Osteoblast (primary cell): ENCODE data around the gene SNTA1. TPM values are rescaled to one million over a fixed set of nuclear protein-coding genes. Genes with fewer than 3 reads are reported as not detected.
A peak's percentile ranks its signal among the peaks of the same experiment; 100 is the strongest.
"Not testable (repeated sequence)": the region's sequence is repeated elsewhere in the genome, so short reads cannot be mapped to it uniquely, and the experiment has no call there.

Experiments
- DNase-seq: peaks from one replicate; pipeline ENCODE4 v3.0.0; 2011; ENCODE audit warnings: low spot score, mixed read lengths; ENCODE audit not compliant: insufficient read length; ENCODE audit errors: missing footprints
- H2AFZ ChIP-seq: 2 replicates; pipeline ENCODE4 v1.6.0; 2011; ENCODE audit warnings: mild to moderate bottlenecking, low read length
- H3K27ac ChIP-seq: 2 replicates; pipeline ENCODE4 v1.5.1; 2011; ENCODE audit warnings: mild to moderate bottlenecking, low read depth, low read length, moderate library complexity
- H3K27me3 ChIP-seq: 2 replicates; pipeline ENCODE4 v1.6.0; 2012; ENCODE audit warnings: mild to moderate bottlenecking, control low read depth, inconsistent platforms, low read length, moderate library complexity; ENCODE audit not compliant: insufficient read depth
- H3K36me3 ChIP-seq: 2 replicates; pipeline ENCODE4 v1.5.1; 2011; ENCODE audit warnings: mild to moderate bottlenecking, low read length, control low read depth, moderate library complexity; ENCODE audit not compliant: insufficient read depth
- H3K4me1 ChIP-seq: 2 replicates; pipeline ENCODE4 v1.5.1; 2011; ENCODE audit warnings: mild to moderate bottlenecking, low read length, control low read depth, moderate library complexity; ENCODE audit not compliant: insufficient read depth
- H3K4me2 ChIP-seq: 2 replicates; pipeline ENCODE4 v1.6.0; 2011; ENCODE audit warnings: mild to moderate bottlenecking, low read length; ENCODE audit not compliant: insufficient read depth
- H3K4me3 ChIP-seq: fragments of 200-600 bp; sonication (generic); 3 replicates; pipeline ENCODE4 v1.5.1; 2012; ENCODE audit warnings: mild to moderate bottlenecking, low read length, inconsistent platforms; ENCODE audit not compliant: insufficient read depth
- H3K79me2 ChIP-seq: 2 replicates; pipeline ENCODE4 v1.6.0; 2012; ENCODE audit warnings: mild to moderate bottlenecking, low read length, control low read depth, inconsistent platforms; ENCODE audit not compliant: insufficient read depth
- H3K9me3 ChIP-seq: 2 replicates; pipeline ENCODE4 v1.5.1; 2011; ENCODE audit warnings: low read depth, low read length, control low read depth
- H4K20me1 ChIP-seq: 2 replicates; pipeline ENCODE4 v1.6.0; 2012; ENCODE audit warnings: mild to moderate bottlenecking, low read length, control low read depth; ENCODE audit not compliant: insufficient read depth
- total RNA-seq: library from RNA; depleted of rRNA; stranded (reverse); fragments of >200 nt; gene quantifications from 2 replicates; pipeline ENCODE4 v1.2.3, GENCODE V29; 2012
- TF ChIP-seq, protein P1 (sequence below): IDR thresholded peaks from 2 replicates; pipeline ENCODE4 v1.5.1; 2011; ENCODE audit warnings: mild to moderate bottlenecking, low read depth, low read length, moderate library complexity; ENCODE audit errors: extremely low read depth

Gene SNTA1
- total RNA-seq, 1 donor = 27.5 TPM

GRCh38 chr20:33442136-33443005, 1.2 kb downstream of the SNTA1 start:
- Histone ChIP-seq H3K4me2 (peak overlapping the region; percentile 92), H3K27ac (no peak overlapping the region), H3K4me3 (peak overlapping the region; percentile 78), H3K79me2 (no peaks in the 10 kb centered on the region), H2AFZ (no peak overlapping the region), H3K9me3 (no peaks in the 10 kb centered on the region), H3K4me1 (peaks cover 10% of the 10 kb centered on the region), H4K20me1 (no peaks in the 10 kb centered on the region), H3K36me3 (no peaks in the 10 kb centered on the region), H3K27me3 (no peaks in the 10 kb centered on the region)
- peak; percentile 88 for DNase-seq
- TF ChIP-seq, protein P1, sequence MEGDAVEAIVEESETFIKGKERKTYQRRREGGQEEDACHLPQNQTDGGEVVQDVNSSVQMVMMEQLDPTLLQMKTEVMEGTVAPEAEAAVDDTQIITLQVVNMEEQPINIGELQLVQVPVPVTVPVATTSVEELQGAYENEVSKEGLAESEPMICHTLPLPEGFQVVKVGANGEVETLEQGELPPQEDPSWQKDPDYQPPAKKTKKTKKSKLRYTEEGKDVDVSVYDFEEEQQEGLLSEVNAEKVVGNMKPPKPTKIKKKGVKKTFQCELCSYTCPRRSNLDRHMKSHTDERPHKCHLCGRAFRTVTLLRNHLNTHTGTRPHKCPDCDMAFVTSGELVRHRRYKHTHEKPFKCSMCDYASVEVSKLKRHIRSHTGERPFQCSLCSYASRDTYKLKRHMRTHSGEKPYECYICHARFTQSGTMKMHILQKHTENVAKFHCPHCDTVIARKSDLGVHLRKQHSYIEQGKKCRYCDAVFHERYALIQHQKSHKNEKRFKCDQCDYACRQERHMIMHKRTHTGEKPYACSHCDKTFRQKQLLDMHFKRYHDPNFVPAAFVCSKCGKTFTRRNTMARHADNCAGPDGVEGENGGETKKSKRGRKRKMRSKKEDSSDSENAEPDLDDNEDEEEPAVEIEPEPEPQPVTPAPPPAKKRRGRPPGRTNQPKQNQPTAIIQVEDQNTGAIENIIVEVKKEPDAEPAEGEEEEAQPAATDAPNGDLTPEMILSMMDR = no peak

DNA sequence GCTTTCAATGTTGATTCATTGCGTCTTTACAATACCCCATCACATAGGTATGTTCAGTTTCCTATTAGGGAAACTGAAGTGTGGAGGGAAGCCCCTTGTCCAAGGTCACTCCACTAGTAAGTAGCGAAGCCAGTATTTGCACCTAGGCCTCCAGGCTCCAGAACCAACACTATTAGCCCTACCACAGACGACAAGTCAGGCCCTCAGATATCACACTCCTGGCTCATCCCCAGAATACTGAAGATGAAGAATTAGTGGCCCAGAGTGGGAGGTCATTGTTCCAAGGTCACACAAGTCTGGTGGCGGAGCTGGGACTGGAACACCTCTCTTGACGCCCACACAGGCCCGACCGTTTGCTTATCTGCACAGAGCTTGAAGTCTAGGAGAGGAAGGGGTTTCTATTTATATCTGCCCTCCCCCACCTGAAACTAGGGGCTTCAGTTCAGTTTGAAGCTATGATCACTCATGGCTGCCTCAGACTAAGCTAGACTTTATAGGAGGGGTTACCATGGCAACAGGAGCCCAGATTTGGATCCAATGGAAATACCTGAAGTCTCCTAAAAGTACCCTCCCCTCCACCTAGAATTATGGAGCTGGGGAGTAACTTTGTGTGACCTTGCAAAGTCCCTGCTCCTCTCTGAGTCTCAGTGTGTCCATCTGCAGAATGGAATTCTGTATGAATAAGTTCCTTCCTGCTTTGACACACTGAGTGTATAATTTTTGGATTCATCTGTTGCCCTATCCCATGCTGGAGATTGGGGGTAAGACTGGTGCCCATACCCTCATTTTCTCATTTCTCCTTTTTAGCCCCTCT, 2.2 kb downstream of the SNTA1 start:
- H2AFZ ChIP-seq = no peak overlapping the region
- peaks cover 11% of the 10 kb centered on the region for H3K4me1 ChIP-seq
- no peaks in the 10 kb centered on the region for H3K79me2 ChIP-seq
- no peaks in the 10 kb centered on the region for H3K27me3 ChIP-seq
- TF ChIP-seq, protein P1 = no peak
- H3K4me2 ChIP-seq = no peak overlapping the region
- no peaks in the 10 kb centered on the region for H4K20me1 ChIP-seq
- no peaks in the 10 kb centered on the region for H3K9me3 ChIP-seq
- no peak overlapping the region for H3K27ac ChIP-seq
- H3K4me3 ChIP-seq = no peak overlapping the region
- peak; percentile 66 for DNase-seq
- no peaks in the 10 kb centered on the region for H3K36me3 ChIP-seq

DNA sequence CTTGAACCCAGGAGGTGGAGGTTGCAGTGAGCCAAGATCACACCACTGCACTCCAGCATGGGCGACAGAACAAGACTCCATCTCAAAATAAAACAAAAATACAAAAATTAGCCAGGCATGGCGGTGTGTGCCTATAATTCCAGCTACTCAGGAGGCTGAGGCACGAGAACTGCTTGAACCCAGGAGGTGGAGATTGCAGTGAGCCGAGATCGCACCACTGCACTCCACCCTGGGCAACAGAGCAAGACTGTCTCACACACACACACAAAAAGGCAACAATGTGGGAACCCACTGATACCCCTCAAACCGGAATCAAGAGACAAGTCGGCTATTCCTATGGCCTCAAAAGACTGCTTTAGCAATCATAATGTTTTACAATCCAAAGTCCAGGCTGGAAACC, 3.0 kb downstream of the SNTA1 start:
- H3K79me2 ChIP-seq, H4K20me1 ChIP-seq, H3K27me3 ChIP-seq, H2AFZ ChIP-seq, H3K4me2 ChIP-seq, H3K36me3 ChIP-seq, DNase-seq, H3K27ac ChIP-seq, H3K9me3 ChIP-seq, H3K4me3 ChIP-seq: not testable (repeated sequence)
- H3K4me1 ChIP-seq = peaks cover 11% of the 10 kb centered on the region

DNA sequence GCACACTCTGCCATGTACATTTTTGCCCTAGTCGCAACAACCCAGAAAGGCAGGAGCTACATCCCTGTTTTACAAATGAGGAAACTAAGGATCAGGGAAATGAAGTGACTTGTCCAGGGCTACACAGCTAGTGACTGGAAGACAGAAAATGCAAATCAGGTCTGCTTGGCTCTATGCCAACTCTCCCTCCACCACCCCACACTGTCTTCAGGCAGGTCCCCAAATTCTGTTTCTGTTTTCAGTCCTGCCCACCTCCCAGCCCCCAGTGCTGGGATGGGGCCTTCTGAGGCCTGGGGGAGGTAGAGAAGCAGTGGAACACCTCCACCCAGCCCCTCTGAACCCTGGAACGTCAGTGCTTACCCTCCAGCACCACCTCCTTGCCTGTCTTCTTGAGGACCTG, 5.1 kb downstream of the SNTA1 start:
- Histone ChIP-seq H3K4me1 (peaks cover 11% of the 10 kb centered on the region), H3K9me3 (no peaks in the 10 kb centered on the region), H3K4me3 (no peak overlapping the region), H4K20me1 (no peaks in the 10 kb centered on the region), H3K79me2 (no peaks in the 10 kb centered on the region), H3K27ac (no peak overlapping the region), H3K36me3 (no peaks in the 10 kb centered on the region), H3K27me3 (no peaks in the 10 kb centered on the region), H3K4me2 (no peak overlapping the region), H2AFZ (no peak overlapping the region)
- TF ChIP-seq, protein P1 = no peak
- peak; percentile 69 for DNase-seq
